Breast epithelium (tissue), 4 donors: Measurements from ENCODE around the gene SOS2. TPM values are rescaled to one million over a fixed set of nuclear protein-coding genes. Genes with fewer than 3 reads are reported as not detected.

Experiments
- DNase-seq, 2 donors: peaks; one replicate each; pipeline ENCODE4 v3.0.0-alpha.2; 2019; ENCODE audit warnings: low spot score in 2 of 2
- H3K27ac ChIP-seq, 2 donors: fragments of 200-600 bp; sonication (generic) in 1 of 2; one replicate each; pipeline ENCODE4 v1.5.1; 2016 to 2019; ENCODE audit warnings: mild to moderate bottlenecking in 1 of 2
- H3K27me3 ChIP-seq, 2 donors: fragments of 200-600 bp; sonication (generic) in 1 of 2; one replicate each; pipeline versions ENCODE4 v1.5.1 to v1.6.0; 2017 to 2019; ENCODE audit warnings: control low read depth in 1 of 2, mild to moderate bottlenecking in 1 of 2
- H3K36me3 ChIP-seq: fragments of 200-600 bp; one replicate; pipeline ENCODE4 v1.5.1; 2019
- H3K4me1 ChIP-seq, 2 donors: fragments of 200-600 bp; sonication (generic); one replicate each; pipeline ENCODE4 v1.5.1; 2016 to 2019; ENCODE audit warnings: control low read depth in 1 of 2
- H3K4me3 ChIP-seq, 3 donors: fragments of 200-600 bp; sonication (generic); 1 replicate in 2 of 3; 2 replicates in 1 of 3; pipeline ENCODE4 v1.5.1; 2016 to 2019; ENCODE audit warnings: mild to moderate bottlenecking in 3 of 3, moderate library complexity in 2 of 3
- H3K9me3 ChIP-seq, 2 donors: fragments of 200-600 bp; sonication (generic) in 1 of 2; one replicate each; pipeline ENCODE4 v1.5.1; 2016 to 2019; ENCODE audit warnings: control low read depth in 1 of 2
- CTCF ChIP-seq, 3 donors: fragments of 450-650 bp; IDR thresholded peaks; one replicate each; pipeline ENCODE4 v1.5.1; 2016 to 2017; ENCODE audit warnings: antibody characterized with exemption in 3 of 3, mild to moderate bottlenecking in 3 of 3, moderate library complexity in 3 of 3
- POLR2A ChIP-seq: fragments of 450-650 bp; IDR thresholded peaks from one replicate; pipeline ENCODE4 v1.6.1; 2016; ENCODE audit warnings: antibody characterized with exemption, mild to moderate bottlenecking, moderate library complexity
- POLR2AphosphoS5 ChIP-seq, 3 donors: sonication (generic); formaldehyde crosslinking; IDR thresholded peaks; one replicate each; pipeline ENCODE4 v1.6.1; 2017; ENCODE audit warnings: antibody characterized with exemption in 3 of 3
- intact Hi-C: fragments of 100-400 bp; cut with DNase I; formaldehyde crosslinking; loops from one replicate; pipeline ENCODE4 v1.15.1; 2023; ENCODE audit warnings: low total_unique reads
- total RNA-seq, 3 donors: library from RNA; depleted of rRNA; stranded (reverse); fragments of >200 nt; gene quantifications; one replicate each; pipeline ENCODE4 v1.1.0, GENCODE V29; 2016

The SOS2 gene
- total RNA-seq, 3 donors from 2014 or later: 35.7 to 54.3 (median 37.4) TPM

DNA sequence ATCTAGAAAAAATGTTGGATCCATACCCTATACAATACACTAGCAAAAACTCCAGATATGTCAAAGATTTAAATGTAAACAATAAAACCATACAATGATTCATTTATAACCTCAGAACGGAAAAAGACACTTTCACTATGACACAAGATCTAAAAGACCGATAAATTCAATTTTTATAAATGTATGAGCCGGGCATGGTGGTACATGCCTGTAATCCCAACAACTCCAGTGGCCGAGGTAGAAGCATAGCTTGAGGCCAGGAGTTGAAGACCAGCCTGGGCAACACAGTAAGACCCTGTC is 2.5 kb upstream of the SOS2 start:
- TF ChIP-seq CTCF (IDR thresholded peaks at IDR 0.05) (no peak), POLR2AphosphoS5 (IDR thresholded peaks at IDR 0.05) (no peak)
- no peak for DNase-seq
- H3K4me1 ChIP-seq: no peaks in the 10 kb centered on the region
- H3K36me3 ChIP-seq: no peaks in the 10 kb centered on the region
- intact Hi-C loops: no loop called here
- no peak overlapping the region for H3K27ac ChIP-seq
- no peak overlapping the region for H3K4me3 ChIP-seq
- H3K27me3 ChIP-seq: no peaks in the 10 kb centered on the region
- H3K9me3 ChIP-seq: no peaks in the 10 kb centered on the region

DNA sequence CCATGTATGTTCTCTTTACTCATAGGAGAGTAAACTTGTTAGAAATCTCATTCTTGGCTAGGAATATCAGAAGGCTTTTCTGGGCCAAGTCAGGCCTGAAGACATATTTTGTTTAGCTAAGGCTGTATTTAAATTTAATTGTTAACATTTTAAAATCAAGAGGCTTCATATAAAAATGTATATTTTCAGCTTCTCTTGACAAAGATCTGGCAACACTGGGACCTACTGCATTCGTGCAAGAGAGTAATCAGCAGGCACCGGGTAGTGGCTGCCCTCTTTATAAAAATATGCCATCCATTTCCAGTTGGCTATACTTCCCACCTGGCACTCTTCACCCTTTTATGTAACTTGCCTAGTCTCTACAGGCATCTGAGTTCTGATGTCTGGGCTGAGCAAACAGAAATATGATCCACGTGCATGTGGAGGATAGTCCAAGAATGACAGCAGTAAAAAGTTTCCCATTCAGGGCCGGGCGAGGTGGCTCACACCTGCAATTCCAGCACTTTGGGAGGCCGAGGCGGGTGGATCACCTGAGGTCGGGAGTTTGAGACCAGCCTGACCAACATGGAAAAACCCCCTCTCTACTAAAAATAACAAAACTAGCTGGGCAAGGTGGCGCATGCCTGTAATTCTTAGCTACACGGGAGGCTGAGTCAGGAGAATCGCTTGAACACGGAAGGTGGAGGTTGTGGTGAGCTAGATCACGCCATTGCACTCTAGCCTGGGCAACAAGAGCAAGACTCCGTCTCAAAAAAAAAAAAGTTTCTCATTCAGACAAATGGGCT is 2.0 kb upstream of the SOS2 start:
- Histone ChIP-seq H3K4me3 (no peak overlapping the region), H3K4me1 (no peaks in the 10 kb centered on the region), H3K27me3 (no peaks in the 10 kb centered on the region), H3K27ac (peak overlapping the region in 1 of 2 donors; percentile 96), H3K36me3 (no peaks in the 10 kb centered on the region), H3K9me3 (no peaks in the 10 kb centered on the region)
- intact Hi-C loops: no loop called here
- TF ChIP-seq POLR2AphosphoS5 (IDR thresholded peaks at IDR 0.05) (no peak), POLR2A (no peak), CTCF (IDR thresholded peaks at IDR 0.05) (no peak)
- DNase-seq: no peak

GRCh38 chr14:50232276-50232642 is 881 bp upstream of the SOS2 start:
- H3K9me3 ChIP-seq: no peaks in the 10 kb centered on the region
- no peaks in the 10 kb centered on the region for H3K27me3 ChIP-seq
- no peaks in the 10 kb centered on the region for H3K36me3 ChIP-seq
- H3K27ac ChIP-seq: peak overlapping the region; percentile 96 to 99
- peak overlapping the region; percentile 79 to 88 (median 87) for H3K4me3 ChIP-seq
- no peak for DNase-seq
- no peaks in the 10 kb centered on the region for H3K4me1 ChIP-seq
- no peak for TF ChIP-seq POLR2A
- TF ChIP-seq POLR2AphosphoS5 (IDR thresholded peaks at IDR 0.05): no peak
- TF ChIP-seq CTCF (IDR thresholded peaks at IDR 0.05): no peak
- intact Hi-C loops: no loop called here

- Histone ChIP-seq H3K4me3 (peak overlapping the region; percentile 79 to 88 (median 87)), H3K4me1 (peaks cover 0 to 1% of the 10 kb centered on the region in 2 donors), H3K36me3 (no peaks in the 10 kb centered on the region), H3K27ac (peak overlapping the region; percentile 96 to 99), H3K27me3 (no peaks in the 10 kb centered on the region), H3K9me3 (no peaks in the 10 kb centered on the region)
- intact Hi-C loops: no loop called here
- TF ChIP-seq POLR2A (no peak), CTCF (IDR thresholded peaks at IDR 0.05) (no peak), POLR2AphosphoS5 (IDR thresholded peaks at IDR 0.05) (peak in 2 of 3 donors; percentile 16 to 36)
- peak; percentile 52 to 64 for DNase-seq
These were observed 490 bp downstream of the SOS2 start for GRCh38 chr14:50230701-50231474.

DNA sequence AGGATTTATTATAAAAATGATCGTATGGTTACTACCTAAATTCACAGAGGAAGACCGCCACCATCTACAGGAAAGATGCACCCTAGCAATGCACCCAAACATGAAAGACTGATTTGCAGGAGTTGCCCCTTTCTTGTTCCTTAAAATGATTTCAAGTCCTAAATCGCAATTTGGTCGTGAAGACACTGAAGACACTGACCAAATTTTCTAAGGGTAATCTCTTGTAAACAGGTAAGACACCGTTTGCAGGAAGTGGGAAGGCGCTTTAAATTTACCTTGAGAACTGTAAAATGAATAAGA is 1.0 kb downstream of the SOS2 start:
- H3K9me3 ChIP-seq: no peaks in the 10 kb centered on the region
- DNase-seq: no peak
- H3K27ac ChIP-seq: peak overlapping the region; percentile 96 to 99
- no peaks in the 10 kb centered on the region for H3K36me3 ChIP-seq
- H3K4me1 ChIP-seq: peaks cover 0 to 7% of the 10 kb centered on the region in 2 donors
- intact Hi-C loops: no loop called here
- H3K27me3 ChIP-seq: no peaks in the 10 kb centered on the region
- peak overlapping the region; percentile 79 to 88 (median 87) for H3K4me3 ChIP-seq
- TF ChIP-seq POLR2AphosphoS5 (IDR thresholded peaks at IDR 0.05) (no peak), CTCF (IDR thresholded peaks at IDR 0.05) (no peak), POLR2A (no peak)
